GM12875 (cell line): Measurements from ENCODE around the gene PPP1R18.

Source experiments
- H3K4me3 ChIP-seq: one replicate; pipeline ENCODE4 v1.5.1; 2011; ENCODE audit warnings: low read depth, low read length, control low read depth
- TF ChIP-seq, protein P1 (sequence below): IDR thresholded peaks from 2 replicates; pipeline ENCODE4 v1.5.1; 2011; ENCODE audit warnings: low read depth, mild to moderate bottlenecking, control low read depth, inconsistent platforms, low read length, moderate library complexity, borderline replicate concordance; ENCODE audit not compliant: insufficient read depth

PPP1R18 gene

DNA sequence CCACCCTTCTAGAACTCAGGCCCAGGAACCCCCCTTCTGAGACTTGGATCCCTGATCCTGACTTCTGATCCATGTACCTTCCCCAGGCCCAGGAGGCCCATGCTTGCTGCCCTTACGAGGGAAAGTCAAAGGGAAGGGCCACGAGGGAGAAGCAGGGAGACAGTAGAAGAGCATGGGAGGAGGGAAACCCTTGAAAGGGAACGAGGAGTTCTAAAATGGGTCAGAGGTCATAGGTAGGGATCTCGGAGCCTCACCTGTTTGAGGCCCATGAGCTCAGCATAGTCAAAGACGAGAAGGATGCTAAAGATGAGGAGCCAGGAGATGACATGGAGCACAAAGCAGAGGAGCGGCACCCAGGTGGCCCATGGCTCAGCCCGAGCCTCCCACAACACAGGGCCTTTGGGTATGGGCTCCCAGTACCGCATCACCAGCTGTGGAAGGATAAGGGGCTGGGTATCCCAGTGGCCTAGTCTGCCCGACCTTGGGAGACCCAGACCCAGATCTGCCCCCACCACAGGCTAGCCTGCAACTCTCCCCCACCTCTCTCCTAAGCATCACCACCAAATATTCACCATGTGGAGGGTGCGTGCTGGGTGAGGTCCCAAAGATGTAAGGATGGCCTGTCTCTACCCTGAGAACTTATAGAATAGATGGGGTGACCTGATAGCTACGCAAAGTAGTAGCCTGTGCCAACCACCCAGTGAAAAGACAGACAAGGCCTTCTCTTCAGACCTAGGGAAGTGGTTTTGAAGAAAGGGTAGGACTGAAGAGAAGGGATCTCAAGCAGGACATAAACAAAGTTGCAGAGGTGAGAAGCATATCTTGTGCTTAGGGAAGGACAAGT is 2.8 kb upstream of the PPP1R18 start:
- H3K4me3 ChIP-seq, result peak overlapping the region; percentile 76
- TF ChIP-seq, protein P1, sequence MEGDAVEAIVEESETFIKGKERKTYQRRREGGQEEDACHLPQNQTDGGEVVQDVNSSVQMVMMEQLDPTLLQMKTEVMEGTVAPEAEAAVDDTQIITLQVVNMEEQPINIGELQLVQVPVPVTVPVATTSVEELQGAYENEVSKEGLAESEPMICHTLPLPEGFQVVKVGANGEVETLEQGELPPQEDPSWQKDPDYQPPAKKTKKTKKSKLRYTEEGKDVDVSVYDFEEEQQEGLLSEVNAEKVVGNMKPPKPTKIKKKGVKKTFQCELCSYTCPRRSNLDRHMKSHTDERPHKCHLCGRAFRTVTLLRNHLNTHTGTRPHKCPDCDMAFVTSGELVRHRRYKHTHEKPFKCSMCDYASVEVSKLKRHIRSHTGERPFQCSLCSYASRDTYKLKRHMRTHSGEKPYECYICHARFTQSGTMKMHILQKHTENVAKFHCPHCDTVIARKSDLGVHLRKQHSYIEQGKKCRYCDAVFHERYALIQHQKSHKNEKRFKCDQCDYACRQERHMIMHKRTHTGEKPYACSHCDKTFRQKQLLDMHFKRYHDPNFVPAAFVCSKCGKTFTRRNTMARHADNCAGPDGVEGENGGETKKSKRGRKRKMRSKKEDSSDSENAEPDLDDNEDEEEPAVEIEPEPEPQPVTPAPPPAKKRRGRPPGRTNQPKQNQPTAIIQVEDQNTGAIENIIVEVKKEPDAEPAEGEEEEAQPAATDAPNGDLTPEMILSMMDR, result no peak

DNA sequence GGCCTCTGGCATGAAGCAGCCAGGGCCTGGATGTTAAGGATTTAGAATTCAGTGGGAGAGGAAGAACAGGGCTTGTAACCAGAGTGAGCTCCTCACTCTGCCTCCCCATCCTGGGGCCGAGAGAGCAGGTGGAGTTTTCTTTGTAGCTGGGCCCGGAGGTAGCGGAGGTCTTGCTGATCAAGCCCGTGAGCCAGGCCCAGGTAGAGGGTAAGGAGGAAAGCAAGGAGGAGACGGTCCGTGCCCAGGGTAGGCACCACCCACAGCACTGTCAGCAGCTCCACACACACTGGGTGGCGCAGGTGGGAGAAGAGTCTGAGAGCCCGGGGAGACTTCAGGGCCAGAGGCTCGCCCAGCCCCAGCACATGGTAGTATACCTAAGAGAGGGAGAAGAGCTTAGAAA is 2.1 kb upstream of the PPP1R18 start:
- peak overlapping the region; percentile 76 for H3K4me3 ChIP-seq

DNA sequence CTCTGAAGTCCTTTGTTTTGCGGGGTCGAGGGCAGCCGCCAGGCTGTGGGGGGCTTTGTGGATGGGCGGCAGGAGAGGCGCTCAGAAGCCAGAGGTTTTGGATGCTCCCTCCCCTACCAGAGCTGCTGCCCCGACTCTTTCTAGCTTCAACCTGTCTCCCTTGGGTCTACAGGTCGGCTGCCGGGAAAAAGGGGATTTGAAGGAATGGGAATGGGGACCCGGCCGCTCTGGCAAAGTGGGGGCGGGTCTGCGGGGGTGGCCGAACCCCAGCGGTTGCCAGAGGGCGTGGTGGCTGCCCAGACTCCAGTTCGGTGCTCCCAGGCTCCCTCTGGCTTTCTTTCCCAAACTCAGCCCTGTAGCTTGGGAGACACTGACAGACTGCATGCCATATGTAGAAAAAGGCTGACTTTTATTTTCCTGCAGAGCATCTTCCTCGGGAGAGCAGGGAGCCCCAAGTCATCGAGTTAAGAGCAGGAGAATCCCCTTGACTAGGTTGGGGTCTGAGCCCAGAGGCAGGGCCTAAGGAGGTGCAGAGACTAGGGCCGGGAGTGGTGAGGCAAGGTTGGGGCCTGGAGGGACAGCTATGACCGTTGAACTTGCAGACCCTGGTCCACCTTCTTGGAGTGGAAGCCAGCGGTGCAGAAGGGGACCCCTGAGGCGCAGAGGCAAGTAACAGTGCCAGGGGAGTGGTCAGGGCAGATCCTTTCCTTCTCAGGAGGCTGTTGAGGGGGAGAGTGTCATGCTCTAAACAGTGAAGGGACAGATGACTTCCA is 1.4 kb upstream of the PPP1R18 start:
- TF ChIP-seq, protein P1, result no peak
- peak overlapping the region; percentile 76 for H3K4me3 ChIP-seq

More for the DNA sequence above, 2.1 kb upstream of the PPP1R18 start:
- TF ChIP-seq, protein P1, result 0 out of 2 replicates have a peak, but pooled peaks have one; percentile 5

DNA sequence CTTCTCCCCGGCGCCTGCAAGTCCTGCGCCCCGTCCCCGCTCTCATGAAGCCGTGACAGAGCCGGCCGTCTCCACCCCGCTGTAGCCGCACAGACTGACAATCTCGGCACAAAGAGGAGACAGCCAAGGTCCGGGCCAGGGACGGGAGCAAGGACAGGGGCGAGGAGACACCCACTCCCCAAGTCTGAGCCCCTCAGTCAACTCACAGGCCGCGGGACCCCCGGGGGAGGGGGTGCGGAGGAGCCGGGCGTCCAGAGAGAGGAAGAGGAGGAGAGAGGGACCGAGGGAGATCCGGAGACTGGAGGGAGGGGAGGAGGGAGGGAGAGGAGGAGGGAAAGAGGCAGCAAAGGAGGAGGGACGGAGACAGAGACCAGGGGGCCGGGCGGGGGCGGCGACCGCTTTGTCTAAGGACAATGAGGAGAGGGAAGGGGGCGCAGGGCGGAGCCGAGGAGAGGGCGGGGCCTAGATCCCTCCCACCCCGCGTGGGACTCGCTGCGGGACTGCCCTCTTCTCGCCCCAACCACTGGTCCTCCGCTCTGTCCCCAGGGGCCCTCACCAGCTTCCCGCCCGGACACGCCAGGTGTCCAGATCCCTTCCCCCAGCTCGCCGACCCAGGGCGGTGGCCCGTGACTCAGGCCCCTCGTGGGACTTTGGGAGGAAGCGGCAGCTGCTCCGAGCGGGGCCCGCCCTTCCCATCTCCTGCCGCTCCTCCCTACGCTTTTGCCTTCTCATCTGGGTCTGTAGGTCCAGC is 638 bp upstream of the PPP1R18 start:
- TF ChIP-seq, protein P1, result no peak
- peak overlapping the region; percentile 76 for H3K4me3 ChIP-seq

DNA sequence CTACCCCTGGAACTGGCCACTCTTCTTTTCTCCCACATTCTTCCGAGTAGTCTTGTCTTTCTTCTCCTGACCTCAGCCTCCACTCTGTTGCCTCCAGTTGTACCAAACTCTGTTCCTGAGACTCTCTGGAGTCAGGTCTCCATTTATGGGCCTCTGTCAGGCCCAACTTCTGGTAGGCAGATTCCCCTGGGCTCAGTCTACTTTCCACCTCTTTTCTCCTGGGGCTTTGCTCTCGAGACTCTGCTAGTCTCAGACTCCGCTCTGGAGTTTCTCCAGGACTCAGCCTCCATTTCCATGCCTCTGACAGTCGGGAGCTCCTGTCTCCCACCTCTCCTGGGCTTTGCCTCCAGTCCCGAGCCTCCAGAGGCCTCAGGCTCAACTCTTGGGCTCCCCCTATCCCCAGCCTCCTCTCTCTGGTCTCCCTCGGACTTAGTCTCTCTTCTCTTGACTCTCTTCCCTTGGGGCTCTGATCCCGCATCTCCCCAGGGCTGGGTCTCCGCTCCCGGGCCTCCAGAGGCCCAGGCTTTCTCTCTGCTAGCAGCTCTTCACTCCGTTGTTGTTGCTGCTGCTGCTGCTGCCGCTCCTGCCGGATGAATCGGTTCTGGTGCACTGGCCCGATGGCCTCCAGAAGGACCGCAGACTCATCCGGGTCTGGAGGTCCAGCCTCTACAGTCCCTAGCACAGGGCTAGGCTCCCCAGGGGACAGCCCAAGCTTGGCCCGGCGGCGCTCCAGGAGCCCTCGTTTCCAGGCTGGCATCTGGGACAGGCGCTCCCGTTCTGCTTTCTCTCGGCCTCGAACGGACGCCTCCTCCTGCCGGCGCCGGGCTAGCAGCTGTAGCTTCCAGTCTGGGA is 1.1 kb downstream of the PPP1R18 start:
- H3K4me3 ChIP-seq, result peak overlapping the region; percentile 76

More for the DNA sequence above, 1.1 kb downstream of the PPP1R18 start:
- TF ChIP-seq, protein P1, result peak; percentile 46; the same call in 1 of the 2 replicates
